Measurements from ENCODE around the gene A3GALT2.
A peak's percentile ranks its signal among the peaks of the same experiment; 100 is the strongest.

Gene A3GALT2

GRCh38 chr1:33349778-33350610 is 29.1 kb upstream of the A3GALT2 start:
- peak; percentile 92 for FAIRE-seq
- TF ChIP-seq POLR2A (IDR thresholded peaks at IDR 0.05; ENCODE audit: low read depth, low read length) (peak; percentile 91; the same call in 1 of the 2 replicates), POLR2AphosphoS5 (IDR thresholded peaks at IDR 0.05; ENCODE audit: low read depth, low read length) (peak; percentile 90), TAF1 (IDR thresholded peaks at IDR 0.05; ENCODE audit: borderline replicate concordance, low read depth, low read length) (peak; percentile 44; the same call in 1 of the 2 replicates)

DNA sequence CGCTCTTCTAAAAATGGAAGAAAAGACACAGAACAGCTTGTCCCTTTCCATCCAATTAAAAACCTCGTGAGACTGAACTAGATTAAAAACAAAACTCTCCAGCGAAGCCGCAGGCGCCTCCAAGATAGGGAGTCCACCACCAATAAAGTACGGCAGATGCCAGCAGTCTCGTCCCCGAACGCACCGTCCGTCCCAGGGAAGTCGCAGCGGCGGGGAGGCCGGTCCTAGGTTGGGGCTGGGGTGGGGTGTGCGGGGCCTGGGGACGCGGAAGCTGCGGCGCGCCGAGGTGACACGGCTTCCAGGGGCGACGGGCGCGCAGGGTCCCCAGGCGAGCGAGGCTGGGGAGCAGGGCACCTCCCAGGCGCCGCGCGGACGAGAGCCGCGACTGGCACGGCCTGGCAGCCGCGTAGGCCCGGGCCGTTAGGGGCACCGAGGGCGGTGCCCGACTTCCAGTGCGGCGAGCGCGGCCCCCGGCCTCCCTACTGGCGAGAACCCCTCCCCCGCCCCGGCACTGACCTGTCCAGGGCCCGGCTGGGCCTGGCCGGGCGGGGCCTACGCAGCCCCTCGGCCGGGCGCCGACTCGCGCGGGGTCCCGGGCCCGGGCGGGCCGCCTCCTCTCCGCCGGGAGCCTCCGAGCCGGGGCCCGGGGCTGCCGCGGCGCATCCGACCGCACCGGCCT is 28.3 kb upstream of the A3GALT2 start:
- FAIRE-seq: peak; percentile 58
- TF ChIP-seq POLR2A (IDR thresholded peaks at IDR 0.05; ENCODE audit: low read depth, low read length): no peak
- no peak for TF ChIP-seq POLR2AphosphoS5 (IDR thresholded peaks at IDR 0.05; ENCODE audit: low read depth, low read length)
- no peak for TF ChIP-seq TAF1 (IDR thresholded peaks at IDR 0.05; ENCODE audit: borderline replicate concordance, low read depth, low read length)
- DNase-seq (ENCODE audit: insufficient read length): peak; percentile 51

More at GRCh38 chr1:33349778-33350610, 29.1 kb upstream of the A3GALT2 start:
- DNase-seq (ENCODE audit: insufficient read length): peak; percentile 88

DNA sequence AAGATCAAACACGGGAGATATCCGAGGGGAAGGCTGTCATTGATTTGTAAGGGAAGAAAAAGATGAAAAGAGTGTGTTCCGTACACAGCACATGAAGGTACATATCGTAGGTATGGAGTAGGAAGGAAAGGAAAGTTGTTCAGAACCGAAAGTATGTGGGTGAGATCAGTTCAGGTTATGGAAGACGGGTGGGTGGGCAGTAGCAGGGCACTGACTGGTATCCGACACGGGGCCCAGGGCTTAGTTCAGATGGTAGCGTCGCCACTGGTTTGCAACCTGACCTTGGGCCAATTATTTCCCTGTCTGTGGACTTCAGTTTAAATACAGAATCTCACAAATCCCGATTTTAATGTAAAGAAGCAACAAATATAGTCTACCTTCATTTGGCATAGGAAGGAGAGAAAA is 27.8 kb upstream of the A3GALT2 start:
- no peak for DNase-seq (ENCODE audit: insufficient read length)
- no peak for TF ChIP-seq POLR2A (IDR thresholded peaks at IDR 0.05; ENCODE audit: low read depth, low read length)
- FAIRE-seq: peak; percentile 44

DNA sequence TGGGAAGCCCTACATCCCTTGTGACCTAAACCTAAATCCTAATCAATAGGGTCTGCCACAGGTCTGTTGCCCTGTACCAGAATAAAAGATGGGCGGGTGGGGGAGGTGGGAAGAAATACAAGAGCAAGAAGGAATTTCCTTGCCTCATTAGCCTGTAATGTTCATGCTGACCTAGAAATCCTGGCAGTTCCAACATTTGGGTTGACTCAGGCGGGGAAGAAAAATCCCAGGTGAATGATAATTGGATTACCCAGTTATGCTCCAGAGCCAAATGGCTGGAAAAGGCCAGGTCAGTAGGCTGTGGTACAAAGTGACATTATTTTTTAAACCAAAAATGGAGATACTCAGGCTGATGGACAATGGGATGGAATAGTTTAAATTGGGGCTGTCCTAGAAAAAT is 27.3 kb upstream of the A3GALT2 start:
- FAIRE-seq (no peak), DNase-seq (ENCODE audit: insufficient read length) (no peak)
- TF ChIP-seq TAF1 (IDR thresholded peaks at IDR 0.05; ENCODE audit: borderline replicate concordance, low read depth, low read length): no peak

GRCh38 chr1:33347650-33347992 is 26.7 kb upstream of the A3GALT2 start:
- no peak for DNase-seq (ENCODE audit: insufficient read length)
- no peak for TF ChIP-seq TAF1 (IDR thresholded peaks at IDR 0.05; ENCODE audit: borderline replicate concordance, low read depth, low read length)
- no peak for TF ChIP-seq POLR2AphosphoS5 (IDR thresholded peaks at IDR 0.05; ENCODE audit: low read depth, low read length)
- no peak for TF ChIP-seq POLR2A (IDR thresholded peaks at IDR 0.05; ENCODE audit: low read depth, low read length)
- no peak for FAIRE-seq

DNA sequence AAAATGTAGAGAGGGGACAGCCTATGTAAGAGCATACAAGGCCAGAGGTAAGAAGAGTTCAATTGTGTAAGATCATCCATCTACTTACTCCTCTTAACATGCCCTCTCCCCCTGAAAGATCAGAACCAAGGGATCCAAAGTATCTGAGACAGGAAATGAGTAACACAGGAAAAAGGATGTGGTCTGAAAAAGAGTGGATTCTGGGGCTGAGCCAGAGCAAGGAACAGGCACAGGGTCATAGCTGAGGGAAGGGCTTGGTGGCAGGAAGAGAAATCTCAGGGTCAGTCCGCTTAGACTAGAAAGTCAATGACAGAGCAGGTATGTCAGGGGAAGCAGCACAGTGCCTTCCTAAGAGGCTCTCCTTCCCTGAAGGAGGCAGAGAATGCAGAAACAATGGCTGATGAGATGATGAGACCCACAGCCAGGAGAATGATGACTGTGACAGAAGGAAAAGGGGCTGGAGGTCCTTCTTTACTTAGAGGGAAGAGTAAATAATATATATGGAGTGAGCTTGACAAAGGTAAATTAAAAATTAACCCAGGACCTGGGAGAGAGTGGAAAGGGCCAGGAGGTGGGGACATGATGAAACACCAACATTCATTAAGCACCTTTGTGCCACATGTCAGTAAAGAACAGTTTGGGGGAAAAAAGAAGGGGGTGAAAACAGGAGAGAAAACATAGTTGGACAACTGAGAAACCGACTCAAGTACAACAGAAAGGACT is 26.2 kb upstream of the A3GALT2 start:
- FAIRE-seq: no peak
- no peak for DNase-seq (ENCODE audit: insufficient read length)

GRCh38 chr1:33346533-33346926 is 25.6 kb upstream of the A3GALT2 start:
- no peak for DNase-seq (ENCODE audit: insufficient read length)
- FAIRE-seq: no peak
- TF ChIP-seq POLR2AphosphoS5 (IDR thresholded peaks at IDR 0.05; ENCODE audit: low read depth, low read length) (no peak), POLR2A (IDR thresholded peaks at IDR 0.05; ENCODE audit: low read depth, low read length) (no peak), TAF1 (IDR thresholded peaks at IDR 0.05; ENCODE audit: borderline replicate concordance, low read depth, low read length) (no peak)

More for the DNA sequence above, 26.2 kb upstream of the A3GALT2 start:
- TF ChIP-seq POLR2A (IDR thresholded peaks at IDR 0.05; ENCODE audit: low read depth, low read length) (no peak), POLR2AphosphoS5 (IDR thresholded peaks at IDR 0.05; ENCODE audit: low read depth, low read length) (no peak), TAF1 (IDR thresholded peaks at IDR 0.05; ENCODE audit: borderline replicate concordance, low read depth, low read length) (no peak)

- no peak for DNase-seq (ENCODE audit: insufficient read length)
- FAIRE-seq: no peak
- no peak for TF ChIP-seq TAF1 (IDR thresholded peaks at IDR 0.05; ENCODE audit: borderline replicate concordance, low read depth, low read length)
- no peak for TF ChIP-seq POLR2A (IDR thresholded peaks at IDR 0.05; ENCODE audit: low read depth, low read length)
- no peak for TF ChIP-seq POLR2AphosphoS5 (IDR thresholded peaks at IDR 0.05; ENCODE audit: low read depth, low read length)
These were observed 24.1 kb upstream of the A3GALT2 start for GRCh38 chr1:33344896-33345560.

GRCh38 chr1:33343539-33343938 is 22.6 kb upstream of the A3GALT2 start:
- no peak for FAIRE-seq

GRCh38 chr1:33342041-33342723 is 21.3 kb upstream of the A3GALT2 start:
- TF ChIP-seq POLR2AphosphoS5 (IDR thresholded peaks at IDR 0.05; ENCODE audit: low read depth, low read length) (no peak), TAF1 (IDR thresholded peaks at IDR 0.05; ENCODE audit: borderline replicate concordance, low read depth, low read length) (no peak), POLR2A (IDR thresholded peaks at IDR 0.05; ENCODE audit: low read depth, low read length) (no peak)
- DNase-seq (ENCODE audit: insufficient read length): no peak
- FAIRE-seq: peak; percentile 70

More at GRCh38 chr1:33343539-33343938, 22.6 kb upstream of the A3GALT2 start:
- DNase-seq (ENCODE audit: insufficient read length): no peak
- no peak for TF ChIP-seq POLR2AphosphoS5 (IDR thresholded peaks at IDR 0.05; ENCODE audit: low read depth, low read length)
- no peak for TF ChIP-seq POLR2A (IDR thresholded peaks at IDR 0.05; ENCODE audit: low read depth, low read length)
- no peak for TF ChIP-seq TAF1 (IDR thresholded peaks at IDR 0.05; ENCODE audit: borderline replicate concordance, low read depth, low read length)

- DNase-seq (ENCODE audit: insufficient read length) (no peak), FAIRE-seq (no peak)
- TF ChIP-seq POLR2A (IDR thresholded peaks at IDR 0.05; ENCODE audit: low read depth, low read length) (no peak), POLR2AphosphoS5 (IDR thresholded peaks at IDR 0.05; ENCODE audit: low read depth, low read length) (no peak), TAF1 (IDR thresholded peaks at IDR 0.05; ENCODE audit: borderline replicate concordance, low read depth, low read length) (no peak)
These were observed 20.3 kb upstream of the A3GALT2 start for GRCh38 chr1:33341190-33341589.

All from GM12892 (cell line).